Stimulated activated CD8-positive, alpha-beta memory T cell treated with anti-CD3 and anti-CD28 coated beads, Interleukin-7, amount 100 ng/mL, for 24 hours (primary cell): ENCODE results near the gene AKAP13.

ENCODE experiments used
- DNase-seq: peaks from one replicate; pipeline ENCODE4 v3.0.0-alpha.2; 2020; ENCODE audit warnings: low read depth

Gene AKAP13

GRCh38 chr15:85676342-85677098 is 296.1 kb downstream of the AKAP13 start:
- DNase-seq: no peak

GRCh38 chr15:85679231-85679630 is 298.8 kb downstream of the AKAP13 start:
- no peak for DNase-seq

GRCh38 chr15:85681386-85681785 is 301.0 kb downstream of the AKAP13 start:
- no peak for DNase-seq

- DNase-seq: no peak
These were observed 303.8 kb downstream of the AKAP13 start for GRCh38 chr15:85684174-85684710.

- DNase-seq: no peak
These were observed 305.0 kb downstream of the AKAP13 start for GRCh38 chr15:85685356-85685755.

- DNase-seq: no peak
These were observed 306.9 kb downstream of the AKAP13 start for GRCh38 chr15:85687329-85687728.

- DNase-seq: no peak
These were observed 308.3 kb downstream of the AKAP13 start for GRCh38 chr15:85688711-85689110.

- no peak for DNase-seq
These were observed 309.3 kb downstream of the AKAP13 start for GRCh38 chr15:85689729-85690128.

- DNase-seq: no peak
These were observed 310.3 kb downstream of the AKAP13 start for GRCh38 chr15:85690561-85691231.

GRCh38 chr15:85691350-85692240 is 311.2 kb downstream of the AKAP13 start:
- no peak for DNase-seq

- no peak for DNase-seq
These were observed 311.9 kb downstream of the AKAP13 start for GRCh38 chr15:85692321-85692720.

GRCh38 chr15:85692873-85693272 is 312.5 kb downstream of the AKAP13 start:
- no peak for DNase-seq

GRCh38 chr15:85693277-85693676 is 312.9 kb downstream of the AKAP13 start:
- DNase-seq: no peak

GRCh38 chr15:85694091-85694490 is 313.7 kb downstream of the AKAP13 start:
- DNase-seq: no peak

GRCh38 chr15:85700767-85701166 is 320.4 kb downstream of the AKAP13 start:
- DNase-seq: no peak

GRCh38 chr15:85702321-85703101 is 322.1 kb downstream of the AKAP13 start:
- DNase-seq: no peak

- DNase-seq: no peak
These were observed 323.7 kb downstream of the AKAP13 start for GRCh38 chr15:85704066-85704465.

- DNase-seq: no peak
These were observed 324.5 kb downstream of the AKAP13 start for GRCh38 chr15:85704720-85705429.

GRCh38 chr15:85706779-85707518 is 326.5 kb downstream of the AKAP13 start:
- no peak for DNase-seq
